Esophagus squamous epithelium (tissue), 4 donors: Measurements from ENCODE around the gene TNFRSF11A.

ENCODE experiments used
- CTCF ChIP-seq, 6 experiments: fragments of 450-650 bp in 4 of 6; fragments of 200-600 bp in 2 of 6; sonication (generic) in 2 of 6; IDR thresholded peaks; one replicate each; pipeline ENCODE4 v1.5.1; 2016 to 2019; ENCODE audit warnings: antibody characterized with exemption in 6 of 6, mild to moderate bottlenecking in 4 of 6, moderate library complexity in 4 of 6
- POLR2A ChIP-seq, 4 donors: fragments of 450-650 bp; IDR thresholded peaks; one replicate each; pipeline ENCODE4 v1.6.1; 2017; ENCODE audit warnings: antibody characterized with exemption in 4 of 4, mild to moderate bottlenecking in 4 of 4, moderate library complexity in 3 of 4

- TF ChIP-seq CTCF (IDR thresholded peaks at IDR 0.05) (no peak), POLR2A (IDR thresholded peaks at IDR 0.05) (no peak)
These were observed 79.8 kb downstream of the TNFRSF11A start for GRCh38 chr18:62404881-62405280.
